ENCODE measurements around the gene MEIS2.

- no peak for TF ChIP-seq CTCF (IDR thresholded peaks at IDR 0.05; ENCODE audit: borderline replicate concordance, extremely low read depth, low read length, poor library complexity, severe bottlenecking)
- TF ChIP-seq EZH2 (IDR thresholded peaks at IDR 0.05; ENCODE audit: borderline replicate concordance, low read depth, low read length, severe bottlenecking), result no peak
Observed at GRCh38 chr15:36911322-36911944, 188.9 kb downstream of the MEIS2 start.

All from DND-41 (cell line).